ENCODE data around the gene CEP68.

The CEP68 gene

DNA sequence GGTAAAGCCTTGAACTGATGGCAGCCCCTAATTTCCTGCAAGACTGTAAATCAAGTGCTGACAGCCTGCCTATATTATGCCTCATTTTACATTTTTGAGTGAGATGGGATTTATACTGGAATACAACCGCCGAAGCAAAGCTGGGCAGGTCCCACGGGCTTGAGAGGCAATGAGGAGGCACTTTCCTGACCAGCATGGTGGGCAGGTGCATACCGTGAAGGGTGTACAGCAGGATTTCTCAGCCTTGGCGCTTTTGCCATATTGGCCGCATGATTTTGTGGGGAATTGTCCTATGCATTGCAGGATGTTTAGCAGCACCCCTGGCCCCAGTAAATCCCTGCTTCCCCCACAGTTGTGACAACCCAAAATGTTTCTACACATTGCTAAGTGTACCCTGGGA lies 22.8 kb downstream of the CEP68 start:
- H3K36me3 ChIP-seq (ENCODE audit: control insufficient read depth in 1 of 2, insufficient read depth in 2 of 2, low read length in 2 of 2), result peaks cover 29 to 47% of the 10 kb centered on the region in 2 donors
- no peak overlapping the region for H3K27ac ChIP-seq (ENCODE audit: low read depth, low read length)
- H3K9me3 ChIP-seq (ENCODE audit: control insufficient read depth in 1 of 2, low read length in 2 of 2), result no peaks in the 10 kb centered on the region
- peaks cover 13% of the 10 kb centered on the region in 2 donors for H3K4me1 ChIP-seq (ENCODE audit: control insufficient read depth in 1 of 2, insufficient read depth in 2 of 2, low read length in 2 of 2)
- no peaks in the 10 kb centered on the region for H3K27me3 ChIP-seq (ENCODE audit: control insufficient read depth in 1 of 2, insufficient read depth in 2 of 2, low read length in 2 of 2)
- no peak overlapping the region for H3K4me3 ChIP-seq (ENCODE audit: low read depth in 1 of 2, low read length in 2 of 2)
- H3K9ac ChIP-seq (ENCODE audit: low read depth in 1 of 2, low read length in 2 of 2), result no peak overlapping the region

DNA sequence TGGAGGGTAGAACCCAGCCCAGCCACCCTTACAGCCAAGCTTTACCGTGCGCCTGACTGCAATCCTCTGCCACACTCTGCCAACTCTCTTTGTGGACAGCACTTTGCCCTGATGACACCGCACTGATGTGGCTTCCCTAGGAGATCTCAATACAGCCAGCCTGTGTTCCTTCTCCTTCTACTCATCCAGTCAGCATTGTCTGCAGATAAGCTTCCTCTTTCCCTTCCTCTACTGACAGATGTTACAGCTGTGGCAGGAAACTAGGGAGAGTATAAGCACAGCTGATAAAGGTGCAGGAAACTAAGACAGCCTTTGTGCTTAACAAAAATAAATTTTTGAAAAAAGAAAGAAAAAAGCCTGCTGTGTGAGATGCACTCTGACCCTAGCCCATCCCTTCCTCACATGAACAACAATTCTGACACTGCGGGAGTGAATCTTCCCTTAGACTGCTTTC lies 25.0 kb downstream of the CEP68 start:
- no peaks in the 10 kb centered on the region for H3K9me3 ChIP-seq (ENCODE audit: control insufficient read depth in 1 of 2, low read length in 2 of 2)
- peaks cover 5% of the 10 kb centered on the region in 2 donors for H3K4me1 ChIP-seq (ENCODE audit: control insufficient read depth in 1 of 2, insufficient read depth in 2 of 2, low read length in 2 of 2)
- no peak overlapping the region for H3K27ac ChIP-seq (ENCODE audit: low read depth, low read length)
- no peak overlapping the region for H3K9ac ChIP-seq (ENCODE audit: low read depth in 1 of 2, low read length in 2 of 2)
- peaks cover 43 to 64% of the 10 kb centered on the region in 2 donors for H3K36me3 ChIP-seq (ENCODE audit: control insufficient read depth in 1 of 2, insufficient read depth in 2 of 2, low read length in 2 of 2)
- no peak overlapping the region for H3K4me3 ChIP-seq (ENCODE audit: low read depth in 1 of 2, low read length in 2 of 2)
- no peaks in the 10 kb centered on the region for H3K27me3 ChIP-seq (ENCODE audit: control insufficient read depth in 1 of 2, insufficient read depth in 2 of 2, low read length in 2 of 2)

DNA sequence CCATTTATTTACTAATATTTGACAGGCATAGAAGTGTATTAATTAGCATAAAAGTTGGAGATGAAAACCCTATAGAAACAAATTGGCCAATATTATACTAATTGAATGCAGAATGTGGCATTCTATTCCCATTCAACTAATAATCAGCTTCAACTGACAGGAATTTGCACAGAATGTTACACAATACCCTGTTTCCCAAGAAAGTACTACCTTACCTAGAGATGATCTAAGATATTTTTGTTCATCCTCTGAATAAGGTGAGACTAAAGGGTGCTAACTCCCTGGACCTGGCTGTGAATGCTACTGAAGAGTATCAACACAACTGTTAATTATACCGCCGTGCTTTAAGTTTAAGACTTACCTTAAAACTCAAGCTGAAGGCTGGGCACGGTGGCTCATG lies 28.9 kb downstream of the CEP68 start:
- H3K9ac ChIP-seq (ENCODE audit: low read depth in 1 of 2, low read length in 2 of 2), result no peak overlapping the region
- no peak overlapping the region for H3K27ac ChIP-seq (ENCODE audit: low read depth, low read length)
- no peaks in the 10 kb centered on the region for H3K9me3 ChIP-seq (ENCODE audit: control insufficient read depth in 1 of 2, low read length in 2 of 2)
- H3K27me3 ChIP-seq (ENCODE audit: control insufficient read depth in 1 of 2, insufficient read depth in 2 of 2, low read length in 2 of 2), result no peaks in the 10 kb centered on the region
- peaks cover 41 to 84% of the 10 kb centered on the region in 2 donors for H3K36me3 ChIP-seq (ENCODE audit: control insufficient read depth in 1 of 2, insufficient read depth in 2 of 2, low read length in 2 of 2)
- no peak overlapping the region for H3K4me3 ChIP-seq (ENCODE audit: low read depth in 1 of 2, low read length in 2 of 2)
- H3K4me1 ChIP-seq (ENCODE audit: control insufficient read depth in 1 of 2, insufficient read depth in 2 of 2, low read length in 2 of 2), result no peaks in the 10 kb centered on the region

DNA sequence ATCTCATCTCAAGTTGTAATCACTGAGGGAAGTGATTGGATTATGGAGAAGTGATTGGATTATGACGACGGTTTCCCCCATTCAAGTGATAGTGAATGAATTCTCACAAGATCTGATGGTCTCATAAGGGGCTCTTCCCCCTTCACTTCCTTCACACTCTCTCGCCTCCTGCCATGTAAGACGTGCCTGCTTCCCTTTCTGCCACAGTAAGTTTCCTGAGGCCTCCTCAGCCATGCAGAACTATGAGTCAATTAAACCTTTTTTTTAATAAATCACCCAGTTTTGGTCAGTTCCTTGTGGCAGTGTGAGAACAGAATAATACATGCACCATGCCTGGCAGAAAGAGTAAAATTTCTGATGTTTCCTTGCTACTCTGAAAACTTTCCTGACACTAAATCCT lies 36.6 kb downstream of the CEP68 start:
- Histone ChIP-seq H3K36me3 (ENCODE audit: control insufficient read depth in 1 of 2, insufficient read depth in 2 of 2, low read length in 2 of 2) (peaks cover 30 to 66% of the 10 kb centered on the region in 2 donors), H3K27me3 (ENCODE audit: control insufficient read depth in 1 of 2, insufficient read depth in 2 of 2, low read length in 2 of 2) (no peaks in the 10 kb centered on the region), H3K4me1 (ENCODE audit: control insufficient read depth in 1 of 2, insufficient read depth in 2 of 2, low read length in 2 of 2) (no peaks in the 10 kb centered on the region), H3K9me3 (ENCODE audit: control insufficient read depth in 1 of 2, low read length in 2 of 2) (no peaks in the 10 kb centered on the region), H3K9ac (ENCODE audit: low read depth in 1 of 2, low read length in 2 of 2) (no peak overlapping the region), H3K27ac (ENCODE audit: low read depth, low read length) (no peak overlapping the region), H3K4me3 (ENCODE audit: low read depth in 1 of 2, low read length in 2 of 2) (no peak overlapping the region)

DNA sequence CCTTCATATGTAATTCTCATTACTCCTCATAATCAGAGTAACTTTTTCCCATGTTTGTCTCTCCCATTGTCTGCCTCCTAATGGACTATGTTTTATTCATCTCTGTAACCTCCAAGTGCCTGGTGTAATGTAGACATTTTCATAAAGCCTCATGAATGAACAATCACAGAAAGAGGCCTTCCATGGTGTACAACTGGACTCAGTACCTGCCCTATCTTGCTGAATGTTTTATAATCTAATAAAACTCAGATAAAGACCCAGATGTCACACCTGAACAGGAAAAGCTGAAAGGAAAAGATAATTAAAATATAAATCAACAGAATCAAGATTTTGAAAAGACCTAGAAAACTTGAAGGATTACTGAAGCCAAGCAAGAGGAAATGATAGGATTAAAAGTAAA lies 37.0 kb downstream of the CEP68 start:
- Histone ChIP-seq H3K36me3 (ENCODE audit: control insufficient read depth in 1 of 2, insufficient read depth in 2 of 2, low read length in 2 of 2) (peaks cover 26 to 62% of the 10 kb centered on the region in 2 donors), H3K9ac (ENCODE audit: low read depth in 1 of 2, low read length in 2 of 2) (no peak overlapping the region), H3K9me3 (ENCODE audit: control insufficient read depth in 1 of 2, low read length in 2 of 2) (no peaks in the 10 kb centered on the region), H3K4me1 (ENCODE audit: control insufficient read depth in 1 of 2, insufficient read depth in 2 of 2, low read length in 2 of 2) (no peaks in the 10 kb centered on the region), H3K27me3 (ENCODE audit: control insufficient read depth in 1 of 2, insufficient read depth in 2 of 2, low read length in 2 of 2) (no peaks in the 10 kb centered on the region), H3K27ac (ENCODE audit: low read depth, low read length) (no peak overlapping the region), H3K4me3 (ENCODE audit: low read depth in 1 of 2, low read length in 2 of 2) (no peak overlapping the region)

DNA sequence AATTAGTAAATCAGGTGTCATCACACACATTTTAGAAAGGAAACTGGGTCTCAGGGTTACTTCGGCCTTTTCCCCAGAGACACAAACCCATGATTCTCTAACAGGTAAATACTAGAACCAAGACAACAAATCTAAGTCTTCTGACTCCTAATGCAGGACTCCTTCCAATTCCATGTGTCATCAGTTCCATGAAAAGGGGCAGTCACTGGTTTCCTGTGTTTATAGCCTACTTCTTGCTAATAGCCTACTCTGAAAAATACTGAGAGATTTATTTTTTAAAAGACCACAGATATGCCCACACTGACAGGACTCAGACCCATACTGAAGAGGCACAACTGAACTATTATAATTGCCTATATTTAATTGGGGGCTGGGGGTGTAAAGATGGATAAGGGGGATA lies 40.7 kb downstream of the CEP68 start:
- Histone ChIP-seq H3K4me1 (ENCODE audit: control insufficient read depth in 1 of 2, insufficient read depth in 2 of 2, low read length in 2 of 2) (no peaks in the 10 kb centered on the region), H3K9ac (ENCODE audit: low read depth in 1 of 2, low read length in 2 of 2) (no peak overlapping the region), H3K27me3 (ENCODE audit: control insufficient read depth in 1 of 2, insufficient read depth in 2 of 2, low read length in 2 of 2) (no peaks in the 10 kb centered on the region), H3K4me3 (ENCODE audit: low read depth in 1 of 2, low read length in 2 of 2) (no peak overlapping the region), H3K9me3 (ENCODE audit: control insufficient read depth in 1 of 2, low read length in 2 of 2) (no peaks in the 10 kb centered on the region), H3K36me3 (ENCODE audit: control insufficient read depth in 1 of 2, insufficient read depth in 2 of 2, low read length in 2 of 2) (peaks cover 16 to 56% of the 10 kb centered on the region in 2 donors), H3K27ac (ENCODE audit: low read depth, low read length) (no peak overlapping the region)

DNA sequence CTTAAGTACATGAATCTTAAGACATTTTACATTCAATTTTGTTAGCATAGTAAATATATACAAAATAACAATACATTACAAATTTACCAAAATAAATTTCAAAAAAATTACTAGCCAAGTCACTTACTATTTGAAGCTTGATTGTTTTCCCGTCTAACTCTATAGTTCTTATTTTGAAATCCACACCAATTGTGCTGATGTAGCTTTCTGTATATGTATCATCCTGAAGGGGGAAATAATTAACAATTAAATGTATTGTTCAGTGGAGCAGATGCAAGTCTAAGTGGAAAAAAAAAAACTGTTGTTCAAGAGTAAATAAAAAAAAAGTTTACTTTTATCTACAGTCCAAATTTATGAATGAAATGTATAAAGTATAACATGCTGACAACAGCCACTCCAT lies 41.6 kb downstream of the CEP68 start:
- H3K4me3 ChIP-seq (ENCODE audit: low read depth in 1 of 2, low read length in 2 of 2), result no peak overlapping the region
- H3K27ac ChIP-seq (ENCODE audit: low read depth, low read length), result no peak overlapping the region
- peaks cover 15 to 58% of the 10 kb centered on the region in 2 donors for H3K36me3 ChIP-seq (ENCODE audit: control insufficient read depth in 1 of 2, insufficient read depth in 2 of 2, low read length in 2 of 2)
- H3K9me3 ChIP-seq (ENCODE audit: control insufficient read depth in 1 of 2, low read length in 2 of 2), result no peaks in the 10 kb centered on the region
- H3K27me3 ChIP-seq (ENCODE audit: control insufficient read depth in 1 of 2, insufficient read depth in 2 of 2, low read length in 2 of 2), result no peaks in the 10 kb centered on the region
- H3K4me1 ChIP-seq (ENCODE audit: control insufficient read depth in 1 of 2, insufficient read depth in 2 of 2, low read length in 2 of 2), result no peaks in the 10 kb centered on the region
- H3K9ac ChIP-seq (ENCODE audit: low read depth in 1 of 2, low read length in 2 of 2), result no peak overlapping the region

DNA sequence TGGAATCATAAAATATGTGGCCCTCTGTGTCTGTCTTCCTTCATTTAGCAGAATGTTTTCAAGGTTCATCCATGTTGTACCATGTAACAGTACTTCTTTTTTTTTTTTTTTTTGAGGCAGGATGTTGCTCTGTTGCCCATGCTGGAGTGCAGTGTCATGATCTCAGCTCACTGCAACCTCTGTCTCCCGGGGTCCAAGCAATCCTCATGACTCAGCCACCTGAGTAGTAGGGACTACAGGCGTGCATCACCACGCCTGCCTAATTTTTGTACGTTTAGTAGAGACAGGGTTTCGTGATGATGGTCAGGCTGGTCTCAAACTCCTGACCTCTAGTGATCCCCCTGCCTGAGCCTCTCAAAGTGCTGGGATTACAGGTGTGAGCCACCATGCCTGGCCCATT lies 42.5 kb downstream of the CEP68 start:
- Histone ChIP-seq H3K27ac (ENCODE audit: low read depth, low read length) (no peak overlapping the region), H3K27me3 (ENCODE audit: control insufficient read depth in 1 of 2, insufficient read depth in 2 of 2, low read length in 2 of 2) (no peaks in the 10 kb centered on the region), H3K36me3 (ENCODE audit: control insufficient read depth in 1 of 2, insufficient read depth in 2 of 2, low read length in 2 of 2) (peaks cover 14 to 60% of the 10 kb centered on the region in 2 donors), H3K9me3 (ENCODE audit: control insufficient read depth in 1 of 2, low read length in 2 of 2) (no peaks in the 10 kb centered on the region), H3K4me1 (ENCODE audit: control insufficient read depth in 1 of 2, insufficient read depth in 2 of 2, low read length in 2 of 2) (no peaks in the 10 kb centered on the region), H3K9ac (ENCODE audit: low read depth in 1 of 2, low read length in 2 of 2) (no peak overlapping the region), H3K4me3 (ENCODE audit: low read depth in 1 of 2, low read length in 2 of 2) (no peak overlapping the region)

DNA sequence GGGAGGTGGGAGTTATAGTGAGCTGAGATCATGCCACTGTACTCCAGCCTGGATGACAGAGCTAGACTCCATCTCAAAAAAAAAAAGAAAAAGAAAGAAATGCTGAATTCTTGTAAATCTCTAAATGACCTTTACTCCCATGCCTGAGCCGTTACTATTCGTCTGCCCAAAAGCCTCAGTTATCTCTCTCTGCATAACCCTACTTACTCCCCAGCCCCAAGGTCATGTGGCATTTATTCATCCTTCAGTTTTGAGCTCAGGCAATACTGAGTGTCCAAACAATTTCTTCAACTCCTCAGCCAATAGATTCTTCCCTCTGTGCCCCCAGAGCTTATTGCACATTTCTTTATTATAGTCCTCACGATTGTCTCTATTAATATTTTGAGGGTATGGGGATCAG lies 44.9 kb downstream of the CEP68 start:
- no peak overlapping the region for H3K9ac ChIP-seq (ENCODE audit: low read depth in 1 of 2, low read length in 2 of 2)
- H3K27ac ChIP-seq (ENCODE audit: low read depth, low read length), result no peak overlapping the region
- H3K4me1 ChIP-seq (ENCODE audit: control insufficient read depth in 1 of 2, insufficient read depth in 2 of 2, low read length in 2 of 2), result no peaks in the 10 kb centered on the region
- no peak overlapping the region for H3K4me3 ChIP-seq (ENCODE audit: low read depth in 1 of 2, low read length in 2 of 2)
- no peaks in the 10 kb centered on the region for H3K27me3 ChIP-seq (ENCODE audit: control insufficient read depth in 1 of 2, insufficient read depth in 2 of 2, low read length in 2 of 2)
- H3K9me3 ChIP-seq (ENCODE audit: control insufficient read depth in 1 of 2, low read length in 2 of 2), result no peaks in the 10 kb centered on the region
- peaks cover 19 to 63% of the 10 kb centered on the region in 2 donors for H3K36me3 ChIP-seq (ENCODE audit: control insufficient read depth in 1 of 2, insufficient read depth in 2 of 2, low read length in 2 of 2)

DNA sequence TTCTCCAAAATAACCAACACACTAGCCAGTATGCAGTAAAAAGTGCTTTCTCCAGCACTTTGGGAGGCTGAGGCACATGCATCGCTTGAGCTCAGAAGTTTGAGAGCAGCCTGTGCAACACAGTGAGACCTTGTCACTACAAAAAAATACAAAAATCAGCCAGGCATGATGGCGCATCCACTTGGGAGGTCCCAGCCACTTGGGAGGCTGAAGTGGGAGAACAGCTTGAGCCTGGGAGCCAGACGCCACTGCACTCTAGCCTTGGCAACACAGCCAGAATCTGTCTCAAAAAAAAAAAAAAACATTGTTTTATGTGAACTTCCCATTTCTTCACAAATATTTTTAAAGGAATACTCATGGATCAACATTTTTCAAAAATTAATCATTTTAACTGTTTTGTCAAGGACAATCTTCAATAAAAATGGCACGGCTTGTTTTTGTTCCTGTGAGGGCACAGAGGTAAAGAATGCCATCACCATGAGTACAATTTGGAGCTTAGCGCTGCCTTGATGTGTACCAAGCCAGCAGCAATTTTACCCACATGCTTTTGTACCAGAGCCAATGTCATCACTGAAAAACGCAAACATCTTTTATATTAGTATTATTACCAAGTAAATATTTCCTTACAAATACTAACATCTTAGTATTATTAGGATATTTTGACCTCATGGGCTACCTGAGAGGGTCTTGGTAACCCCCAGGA lies 46.9 kb downstream of the CEP68 start:
- Histone ChIP-seq H3K9ac (ENCODE audit: low read depth in 1 of 2, low read length in 2 of 2) (no peak overlapping the region), H3K9me3 (ENCODE audit: control insufficient read depth in 1 of 2, low read length in 2 of 2) (no peaks in the 10 kb centered on the region), H3K4me1 (ENCODE audit: control insufficient read depth in 1 of 2, insufficient read depth in 2 of 2, low read length in 2 of 2) (no peaks in the 10 kb centered on the region), H3K4me3 (ENCODE audit: low read depth in 1 of 2, low read length in 2 of 2) (no peak overlapping the region), H3K36me3 (ENCODE audit: control insufficient read depth in 1 of 2, insufficient read depth in 2 of 2, low read length in 2 of 2) (peaks cover 10 to 54% of the 10 kb centered on the region in 2 donors), H3K27me3 (ENCODE audit: control insufficient read depth in 1 of 2, insufficient read depth in 2 of 2, low read length in 2 of 2) (no peaks in the 10 kb centered on the region), H3K27ac (ENCODE audit: low read depth, low read length) (no peak overlapping the region)
